Panc1 (cell line): ENCODE results near the gene PREP. TPM values are rescaled to one million over a fixed set of nuclear protein-coding genes. Genes with fewer than 3 reads are reported as not detected.

ENCODE experiments used
- ATAC-seq: fragments of 200-7000 bp; cut with Tn5 transposase; 2 replicates; pipeline ENCODE4 v1.9.1; 2020; ENCODE audit warnings: mild to moderate bottlenecking, moderate library complexity
- BruUV-seq: library from RNA; stranded (reverse); fragments of 400-500 nt; replicated peaks from 2 replicates; lab custom pipeline; 2021; lab: Mats Ljungman, UMichigan
- CTCF ChIA-PET: fragments of 300-600 bp; sonication (Branson Sonifier 250); formaldehyde crosslinking; loops from one replicate; lab custom pipeline; 2022; ENCODE audit warnings: antibody characterized with exemption; lab: Charles Lee
- POLR2A ChIA-PET: fragments of 300-600 bp; sonication (Branson Sonifier 250); formaldehyde crosslinking; loops from one replicate; lab custom pipeline; 2022; ENCODE audit warnings: antibody characterized with exemption; lab: Charles Lee
- DNase-seq: peaks from one replicate; pipeline ENCODE4 v3.0.0-alpha.2; 2010; ENCODE audit warnings: low read depth, low spot score
- H3K27ac ChIP-seq: 2 replicates; pipeline ENCODE4 v1.5.1; 2011; ENCODE audit warnings: mild to moderate bottlenecking, low read length, inconsistent platforms
- H3K27me3 ChIP-seq: fragments of 200-500 bp; sonication (Bioruptor generic); 2 replicates; pipeline ENCODE4 v1.6.0; 2014; ENCODE audit warnings: low read length, inconsistent platforms; ENCODE audit not compliant: control insufficient read depth, insufficient read depth
- H3K36me3 ChIP-seq: fragments of 200-500 bp; sonication (Bioruptor generic); 2 replicates; pipeline ENCODE4 v1.5.1; 2014; ENCODE audit warnings: inconsistent platforms, mild to moderate bottlenecking, low read length, moderate library complexity; ENCODE audit not compliant: control insufficient read depth, insufficient read depth
- H3K4me1 ChIP-seq: 2 replicates; pipeline ENCODE4 v1.5.1; 2011; ENCODE audit warnings: inconsistent platforms, mild to moderate bottlenecking, low read length, moderate library complexity; ENCODE audit not compliant: control insufficient read depth, insufficient read depth
- H3K4me3 ChIP-seq, 2 experiments: 2 replicates each; pipeline ENCODE4 v1.5.1; 2011 to 2012; ENCODE audit warnings: low read depth in 2 of 2, low read length in 2 of 2, mild to moderate bottlenecking in 2 of 2, inconsistent platforms in 1 of 2, moderate library complexity in 1 of 2
- H3K9me3 ChIP-seq: fragments of 200-500 bp; sonication (Bioruptor generic); 2 replicates; pipeline ENCODE4 v1.5.1; 2014; ENCODE audit warnings: low read depth, mild to moderate bottlenecking, inconsistent platforms, low read length, moderate library complexity; ENCODE audit not compliant: control insufficient read depth, insufficient read depth
- CTCF ChIP-seq: fragments of 450-650 bp; IDR thresholded peaks from 2 replicates; pipeline ENCODE4 v1.5.1; 2017; ENCODE audit warnings: mild to moderate bottlenecking
- POLR2AphosphoS5 ChIP-seq: IDR thresholded peaks from 2 replicates; pipeline ENCODE4 v1.6.1; 2012; ENCODE audit warnings: mild to moderate bottlenecking, low read depth, low read length, moderate library complexity
- REST ChIP-seq, 2 experiments: IDR thresholded peaks; 2 replicates each; pipeline ENCODE4 v1.6.1; 2011 to 2012; ENCODE audit warnings: low read depth in 2 of 2, control low read depth in 1 of 2, low read length in 1 of 2, mild to moderate bottlenecking in 1 of 2, moderate library complexity in 1 of 2; ENCODE audit not compliant: insufficient read depth in 1 of 2
- SIN3A ChIP-seq: IDR thresholded peaks from 2 replicates; pipeline ENCODE4 v1.6.1; 2012; ENCODE audit warnings: low read depth, mild to moderate bottlenecking, low read length, moderate library complexity, borderline replicate concordance; ENCODE audit not compliant: insufficient read depth
- TCF7L2 ChIP-seq: IDR thresholded peaks from 2 replicates; pipeline ENCODE4 v1.6.1; 2011; ENCODE audit warnings: mild to moderate bottlenecking, low read depth, low read length, inconsistent platforms
- in situ Hi-C: cut with HindIII; loops from 2 replicates; pipeline ENCODE4 v1.10.0; 2016; ENCODE audit warnings: low sequenced_read_pairs, low pct_unique_long_range_greater_than_20kb
- intact Hi-C: fragments of 100-400 bp; cut with micrococcal nuclease; formaldehyde crosslinking; loops from one replicate; pipeline ENCODE4 v1.10.0; 2022; ENCODE audit not compliant: unreplicated experiment
- total RNA-seq: library from RNA; stranded (reverse); gene quantifications from one replicate; pipeline ENCODE4 v1.2.1, GENCODE V29; 2021; ENCODE audit not compliant: unreplicated experiment

PREP gene
- total RNA-seq, 1 experiment from 2014 or later: 50.4 TPM

GRCh38 chr6:105301072-105301503 lies 101.8 kb downstream of the PREP start:
- Histone ChIP-seq H3K36me3 (no peaks in the 10 kb centered on the region), H3K27ac (no peak overlapping the region), H3K4me1 (no peaks in the 10 kb centered on the region), H3K4me3 (no peak overlapping the region), H3K9me3 (no peaks in the 10 kb centered on the region), H3K27me3 (no peaks in the 10 kb centered on the region)
- POLR2A ChIA-PET: no interaction called here
- ATAC-seq: no peak
- intact Hi-C loops: no loop called here
- CTCF ChIA-PET: no interaction called here
- no peak for DNase-seq
- in situ Hi-C loops: no loop called here
- no TSS peak for BruUV-seq
- TF ChIP-seq POLR2AphosphoS5 (no peak), SIN3A (no peak), CTCF (no peak), REST (IDR thresholded peaks at IDR 0.05; ENCODE audit: insufficient read depth in 1 of 2, low read depth in 2 of 2, low read length in 1 of 2) (no peak), TCF7L2 (no peak)

GRCh38 chr6:105300090-105300489 lies 102.8 kb downstream of the PREP start:
- no peaks in the 10 kb centered on the region for H3K9me3 ChIP-seq
- no peaks in the 10 kb centered on the region for H3K27me3 ChIP-seq
- DNase-seq: no peak
- no TSS peak for BruUV-seq
- in situ Hi-C loops: no loop called here
- no peaks in the 10 kb centered on the region for H3K4me1 ChIP-seq
- CTCF ChIA-PET: no interaction called here
- no peak for ATAC-seq
- POLR2A ChIA-PET: no interaction called here
- no peak overlapping the region for H3K27ac ChIP-seq
- TF ChIP-seq REST (IDR thresholded peaks at IDR 0.05; ENCODE audit: insufficient read depth in 1 of 2, low read depth in 2 of 2, low read length in 1 of 2) (no peak), SIN3A (no peak), POLR2AphosphoS5 (no peak), CTCF (no peak), TCF7L2 (no peak)
- H3K4me3 ChIP-seq: no peak overlapping the region
- no peaks in the 10 kb centered on the region for H3K36me3 ChIP-seq
- intact Hi-C loops: no loop called here
